GM18870 (cell line): ENCODE data around the gene FYB1.

Experiments used
- ATAC-seq: cut with Tn5 transposase; IDR thresholded peaks from one replicate; pipeline ENCODE4 v1.9.1; 2021; ENCODE audit warnings: moderate library complexity; ENCODE audit not compliant: unreplicated experiment

The FYB1 gene

DNA sequence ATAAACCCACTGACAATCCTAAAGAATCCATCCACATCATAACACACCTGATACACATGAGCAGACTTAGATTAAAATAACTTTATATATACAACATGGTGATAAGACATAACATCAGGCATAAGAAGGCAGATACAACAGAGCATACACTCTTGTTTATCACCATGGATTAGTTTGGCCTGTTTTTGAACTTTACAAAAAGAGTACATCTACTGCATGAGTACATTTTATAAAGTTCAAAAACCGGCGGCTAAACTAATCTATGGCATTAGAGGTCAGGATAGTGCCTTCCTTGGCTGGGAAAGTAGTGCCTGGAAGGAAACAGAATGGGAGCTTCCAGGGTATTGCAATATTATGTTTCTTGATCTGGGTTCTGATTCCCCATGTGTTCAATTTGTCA, 160.3 kb downstream of the FYB1 start:
- ATAC-seq, result no peak

DNA sequence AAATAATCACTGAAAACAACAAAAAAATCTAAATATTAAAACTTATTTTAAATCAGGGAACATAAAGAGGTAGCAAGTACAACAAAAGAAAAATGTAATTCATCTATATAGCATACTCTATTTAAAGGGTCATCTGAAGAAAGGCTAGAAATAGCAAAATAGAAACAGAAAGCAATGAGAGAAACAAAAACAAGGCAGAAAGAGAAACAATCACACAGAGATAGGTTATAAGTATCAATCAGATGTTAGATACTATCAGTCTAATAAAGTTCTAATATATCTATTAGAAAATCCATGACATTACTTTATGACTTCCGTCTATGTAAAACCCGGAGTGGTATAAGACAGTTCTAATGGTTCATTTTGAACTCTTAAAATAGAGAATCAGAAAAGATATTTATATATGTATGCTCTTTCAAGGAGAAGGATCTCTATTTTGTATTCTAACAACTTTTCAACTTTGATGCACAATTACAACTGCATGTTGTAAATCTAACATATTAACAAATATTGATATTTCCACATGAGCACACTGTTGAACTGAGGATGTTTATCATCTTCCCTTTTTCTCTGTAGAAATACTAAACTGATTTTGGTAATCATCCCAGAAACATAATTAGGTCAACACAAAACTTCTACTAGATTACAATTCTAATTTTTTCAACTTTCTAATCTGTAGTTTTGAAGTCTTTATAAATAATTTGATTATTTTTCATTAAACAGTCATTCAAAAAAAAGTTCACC, 161.0 kb downstream of the FYB1 start:
- ATAC-seq, result peak; percentile 84

DNA sequence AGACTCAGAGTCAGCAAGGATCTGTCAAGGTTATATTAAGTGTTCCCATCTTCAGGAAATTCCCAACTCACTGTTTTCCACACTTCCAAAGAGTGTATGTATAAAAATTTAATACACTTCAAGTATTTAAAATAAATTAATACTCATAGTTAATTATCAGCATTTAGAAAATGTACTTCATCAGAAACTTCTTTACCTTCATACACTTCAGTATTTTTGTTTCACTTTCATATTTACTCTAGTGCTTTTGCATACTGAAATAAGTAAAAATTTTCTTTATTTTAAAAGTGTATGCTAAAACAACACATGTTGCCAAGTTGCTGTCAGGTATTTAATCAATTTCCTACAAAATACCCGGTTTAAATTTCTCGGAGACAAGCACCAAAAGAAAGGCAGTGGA, 161.6 kb downstream of the FYB1 start:
- ATAC-seq, result peak; percentile 54

DNA sequence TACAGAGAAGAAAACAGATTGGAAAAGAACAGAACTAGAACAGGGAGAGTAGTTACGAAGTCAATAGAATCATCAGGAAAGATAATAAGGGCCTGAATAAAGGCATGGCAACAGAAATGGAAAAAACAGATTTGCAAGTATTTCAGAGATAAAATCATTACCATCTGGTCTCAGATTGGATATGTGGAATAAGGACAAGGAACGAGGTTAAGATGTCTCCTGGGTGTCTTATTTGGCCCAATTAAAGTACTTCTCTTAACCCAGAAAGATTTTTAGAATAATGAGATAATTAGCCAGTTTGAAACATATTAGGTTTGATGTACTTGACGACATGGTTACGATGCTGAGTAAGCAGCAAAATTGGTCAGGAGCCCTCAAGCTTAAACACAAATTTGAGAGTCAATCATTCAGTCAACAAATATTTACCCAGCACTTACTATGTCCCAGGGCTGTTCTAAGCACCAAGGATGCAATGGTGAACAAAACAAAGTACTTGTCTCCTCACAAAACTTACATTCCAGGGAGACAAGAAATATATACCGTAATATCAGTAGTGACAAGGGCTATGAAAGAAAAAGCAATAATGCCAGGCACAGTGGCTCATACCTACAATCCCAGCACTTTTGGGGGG, 163.5 kb downstream of the FYB1 start:
- no peak for ATAC-seq
